ENCODE results near the gene ELP4.

The ELP4 gene

GRCh38 chr11:31815711-31816467 lies 306.3 kb downstream of the ELP4 start (continued):
- TF ChIP-seq ZSCAN5A (tag by site-specific recombination; IDR thresholded peaks at IDR 0.05) (no peak), PRDM1 (tag by site-specific recombination; IDR thresholded peaks at IDR 0.05) (peak; percentile 74), SCRT2 (tag by site-specific recombination; IDR thresholded peaks at IDR 0.05) (peak; percentile 19; the same call in 1 of the 2 replicates), OSR2 (tag by site-specific recombination; IDR thresholded peaks at IDR 0.05) (0 out of 2 replicates have a peak, but pooled peaks have one; percentile 19), GLIS2 (tag by site-specific recombination; IDR thresholded peaks at IDR 0.05) (peak; percentile 26), ZXDB (tag by site-specific recombination; IDR thresholded peaks at IDR 0.05) (peak; percentile 38; the same call in 1 of the 2 replicates), IKZF3 (tag by site-specific recombination; IDR thresholded peaks at IDR 0.05) (no peak), ZFP3 (tag by site-specific recombination; IDR thresholded peaks at IDR 0.05; ENCODE audit: low read depth) (no peak), GLIS1 (tag by site-specific recombination; IDR thresholded peaks at IDR 0.05) (peak; percentile 51; the same call in 1 of the 2 replicates), ZNF341 (tag by site-specific recombination; IDR thresholded peaks at IDR 0.05; ENCODE audit: low read depth) (peak; percentile 53; the same call in 1 of the 2 replicates)

GRCh38 chr11:31816468-31817053 lies 307.0 kb downstream of the ELP4 start:
- Histone ChIP-seq H3K36me3 (ENCODE audit: control insufficient read depth in 2 of 2, insufficient read depth in 1 of 2, low read length in 2 of 2) (no peaks in the 10 kb centered on the region), H3K4me3 (ENCODE audit: low read depth, low read length) (peak overlapping the region; percentile 45), H3K9me3 (ENCODE audit: control insufficient read depth, insufficient read depth, low read depth, low read length) (no peaks in the 10 kb centered on the region), H3K27ac (ENCODE audit: extremely low read depth, low read depth, low read length) (peak overlapping the region; percentile 54; the same call in 1 of the 2 replicates), H3K4me1 (ENCODE audit: control insufficient read depth, insufficient read depth, low read length) (no peaks in the 10 kb centered on the region)
- CTCF ChIA-PET: interaction anchor here (0.6 to 1.2 kb wide), 6 partner anchors 53 to 329 kb away, joined by 3 to 5 read pairs (median 4); no protein-coding TSS in a partner anchor
- POLR2A ChIA-PET: interaction anchor here (0.8 to 1.1 kb wide), 4 partner anchors 9 to 66 kb away, joined by 3 to 8 read pairs (median 4); no protein-coding TSS in a partner anchor
- TF ChIP-seq ZNF366 (tag by site-specific recombination; conservative IDR thresholded peaks at IDR 0.05) (peak; percentile 73), ZFHX2 (tag by site-specific recombination; conservative IDR thresholded peaks at IDR 0.05) (no peak), ZNF214 (tag by site-specific recombination; IDR thresholded peaks at IDR 0.05; ENCODE audit: borderline replicate concordance) (no peak), ZNF530 (tag by site-specific recombination; IDR thresholded peaks at IDR 0.05; ENCODE audit: low read depth) (no peak), ZNF398 (tag by site-specific recombination; IDR thresholded peaks at IDR 0.05) (0 out of 2 replicates have a peak, but pooled peaks have one; percentile 29), ZNF701 (tag by site-specific recombination; IDR thresholded peaks at IDR 0.05) (no peak), ZNF302 (tag by site-specific recombination; IDR thresholded peaks at IDR 0.05; ENCODE audit: low read depth) (no peak), ZNF514 (tag by site-specific recombination; IDR thresholded peaks at IDR 0.05) (no peak), ZBTB10 (tag by site-specific recombination; IDR thresholded peaks at IDR 0.05) (no peak), FEZF1 (tag by site-specific recombination; IDR thresholded peaks at IDR 0.05) (peak; percentile 71), EGR2 (tag by site-specific recombination; IDR thresholded peaks at IDR 0.05; ENCODE audit: low read depth) (no peak), ATF2 (tag by site-specific recombination; IDR thresholded peaks at IDR 0.05; ENCODE audit: low read depth) (0 out of 2 replicates have a peak, but pooled peaks have one; percentile 52), ZEB2 (tag by site-specific recombination; IDR thresholded peaks at IDR 0.05) (peak; percentile 86), ZNF350 (tag by site-specific recombination; IDR thresholded peaks at IDR 0.05) (no peak), ZNF324 (tag by site-specific recombination; IDR thresholded peaks at IDR 0.05) (no peak), KLF9 (tag by site-specific recombination; IDR thresholded peaks at IDR 0.05; ENCODE audit: low read depth) (no peak), KLF1 (tag by site-specific recombination; IDR thresholded peaks at IDR 0.05) (peak; percentile 74), ZNF600 (tag by site-specific recombination; IDR thresholded peaks at IDR 0.05) (no peak), ZBTB20 (tag by site-specific recombination; IDR thresholded peaks at IDR 0.05) (peak; percentile 85)

Measured in HEK293 (cell line).